Body of pancreas (tissue), 4 donors: Measurements from ENCODE around the gene DNAH12. TPM values are rescaled to one million over a fixed set of nuclear protein-coding genes. Genes with fewer than 3 reads are reported as not detected.
"Not testable (repeated sequence)": the region's sequence is repeated elsewhere in the genome, so short reads cannot be mapped to it uniquely, and the experiment has no call there.

Experiments
- ATAC-seq: fragments of 150-250 bp; one replicate; pipeline ENCODE4 v1.9.1; 2016
- DNase-seq, 4 donors: peaks; one replicate each; pipeline ENCODE4 v3.0.0-alpha.2; 2019
- H3K27ac ChIP-seq, 4 donors: fragments of 200-600 bp; sonication (generic); 1 replicate in 3 of 4; 2 replicates in 1 of 4; pipeline versions ENCODE4 v1.5.1 to v1.6.1; 2016 to 2019; ENCODE audit warnings: mild to moderate bottlenecking in 1 of 4, mixed read lengths in 1 of 4, moderate library complexity in 1 of 4
- H3K27me3 ChIP-seq, 2 donors: fragments of 200-600 bp; sonication (generic); one replicate each; pipeline ENCODE4 v1.6.0; 2016; ENCODE audit warnings: mild to moderate bottlenecking in 1 of 2
- H3K36me3 ChIP-seq, 2 donors: fragments of 200-600 bp; sonication (generic); replicated peaks in 1 of 2; 2 replicates each; pipeline ENCODE4 v1.5.1; 2016; ENCODE audit warnings: low read depth in 2 of 2; ENCODE audit not compliant: insufficient read depth in 1 of 2
- H3K4me1 ChIP-seq: fragments of 200-600 bp; sonication (generic); one replicate; pipeline ENCODE4 v1.6.0; 2016
- H3K4me3 ChIP-seq, 2 donors: fragments of 200-600 bp; sonication (generic); 1 replicate in 1 of 2; 2 replicates in 1 of 2; pipeline ENCODE4 v1.5.1; 2016 to 2019
- H3K9me3 ChIP-seq, 3 donors: fragments of 200-600 bp; sonication (generic); 1 replicate in 2 of 3; 2 replicates in 1 of 3; pipeline ENCODE4 v1.5.1; 2016
- POLR2A ChIP-seq, 3 donors: fragments of 450-650 bp; IDR thresholded peaks; one replicate each; pipeline ENCODE4 v1.6.1; 2016; ENCODE audit warnings: antibody characterized with exemption in 3 of 3, mild to moderate bottlenecking in 2 of 3
- WGBS, 2 donors: methylation state at CpG; one replicate each; pipeline ENCODE4 v1.1.5; 2017; 5-methylcytosine and 5-hydroxymethylcytosine counted together
- intact Hi-C: fragments of 100-400 bp; cut with DNase I; formaldehyde crosslinking; loops from one replicate; pipeline ENCODE4 v1.15.1; 2023
- total RNA-seq, 2 donors: library from RNA; depleted of rRNA; stranded (reverse); fragments of >200 nt; gene quantifications; one replicate each; pipeline ENCODE4 v1.1.0, GENCODE V29; 2016
- TF ChIP-seq, protein P1 (sequence below), 7 experiments: fragments of 450-650 bp in 4 of 7; fragments of 200-600 bp in 3 of 7; sonication (generic) in 3 of 7; IDR thresholded peaks; one replicate each; pipeline ENCODE4 v1.5.1; 2016 to 2019; ENCODE audit warnings: antibody characterized with exemption in 7 of 7

The DNAH12 gene
- total RNA-seq, 2 donors from 2014 or later, result 0.52 to 0.99 TPM

DNA sequence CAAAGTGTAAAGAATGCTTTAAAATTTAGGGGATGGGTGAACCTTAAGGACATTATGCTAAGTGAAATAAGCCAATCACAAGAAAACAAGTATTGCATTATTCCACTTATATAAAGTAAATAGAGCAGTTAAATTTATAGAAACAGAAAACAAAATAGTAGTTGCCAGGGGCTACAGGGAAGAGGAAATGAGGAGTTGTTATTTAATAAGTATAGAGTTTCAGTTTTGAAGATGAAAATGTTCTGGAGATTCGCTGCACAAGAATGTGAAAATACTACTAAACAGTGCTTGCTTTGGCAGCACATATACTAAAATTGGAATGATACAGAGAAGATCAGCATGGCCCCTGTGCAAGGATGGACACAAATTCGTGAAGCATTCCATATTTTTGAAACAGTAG, 32.0 kb downstream of the DNAH12 start:
- Histone ChIP-seq H3K4me3 (no peak overlapping the region), H3K36me3 (no peaks in the 10 kb centered on the region), H3K4me1 (no peaks in the 10 kb centered on the region), H3K27ac (no peak overlapping the region), H3K27me3 (no peaks in the 10 kb centered on the region), H3K9me3 (no peaks in the 10 kb centered on the region)
- intact Hi-C loops, result no loop called here
- DNase-seq (no peak), ATAC-seq (no peak)
- TF ChIP-seq, protein P1, sequence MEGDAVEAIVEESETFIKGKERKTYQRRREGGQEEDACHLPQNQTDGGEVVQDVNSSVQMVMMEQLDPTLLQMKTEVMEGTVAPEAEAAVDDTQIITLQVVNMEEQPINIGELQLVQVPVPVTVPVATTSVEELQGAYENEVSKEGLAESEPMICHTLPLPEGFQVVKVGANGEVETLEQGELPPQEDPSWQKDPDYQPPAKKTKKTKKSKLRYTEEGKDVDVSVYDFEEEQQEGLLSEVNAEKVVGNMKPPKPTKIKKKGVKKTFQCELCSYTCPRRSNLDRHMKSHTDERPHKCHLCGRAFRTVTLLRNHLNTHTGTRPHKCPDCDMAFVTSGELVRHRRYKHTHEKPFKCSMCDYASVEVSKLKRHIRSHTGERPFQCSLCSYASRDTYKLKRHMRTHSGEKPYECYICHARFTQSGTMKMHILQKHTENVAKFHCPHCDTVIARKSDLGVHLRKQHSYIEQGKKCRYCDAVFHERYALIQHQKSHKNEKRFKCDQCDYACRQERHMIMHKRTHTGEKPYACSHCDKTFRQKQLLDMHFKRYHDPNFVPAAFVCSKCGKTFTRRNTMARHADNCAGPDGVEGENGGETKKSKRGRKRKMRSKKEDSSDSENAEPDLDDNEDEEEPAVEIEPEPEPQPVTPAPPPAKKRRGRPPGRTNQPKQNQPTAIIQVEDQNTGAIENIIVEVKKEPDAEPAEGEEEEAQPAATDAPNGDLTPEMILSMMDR (IDR thresholded peaks at IDR 0.05), result no peak
- TF ChIP-seq POLR2A (IDR thresholded peaks at IDR 0.05), result no peak
- WGBS, 2 donors, result 65 to 79% methylated on average over 2 of the region's 2 CpGs

GRCh38 chr3:57505901-57506300, 38.2 kb downstream of the DNAH12 start:
- H3K4me3 ChIP-seq, result no peak overlapping the region
- TF ChIP-seq POLR2A (IDR thresholded peaks at IDR 0.05), result no peak
- TF ChIP-seq, protein P1 (IDR thresholded peaks at IDR 0.05), result no peak
- WGBS, 2 donors, result 86 to 100% methylated on average over 1 of the region's 1 CpG
- no peaks in the 10 kb centered on the region for H3K36me3 ChIP-seq
- H3K4me1 ChIP-seq, result no peaks in the 10 kb centered on the region
- H3K27ac ChIP-seq, result no peak overlapping the region
- no peaks in the 10 kb centered on the region for H3K9me3 ChIP-seq
- no peaks in the 10 kb centered on the region for H3K27me3 ChIP-seq
- no peak for ATAC-seq
- no peak for DNase-seq
- intact Hi-C loops, result no loop called here

- intact Hi-C loops, result no loop called here
- ATAC-seq (no peak), DNase-seq (no peak)
- WGBS, 2 donors, result 24 to 31% methylated on average over 2 of the region's 2 CpGs
- no peaks in the 10 kb centered on the region for H3K9me3 ChIP-seq
- no peaks in the 10 kb centered on the region for H3K27me3 ChIP-seq
- no peak for TF ChIP-seq POLR2A (IDR thresholded peaks at IDR 0.05)
- TF ChIP-seq, protein P1 (IDR thresholded peaks at IDR 0.05), result no peak
- H3K4me1 ChIP-seq, result no peaks in the 10 kb centered on the region
- H3K4me3 ChIP-seq, result no peak overlapping the region
- H3K27ac ChIP-seq, result no peak overlapping the region
- no peaks in the 10 kb centered on the region for H3K36me3 ChIP-seq
Observed at GRCh38 chr3:57500506-57500905, 43.6 kb downstream of the DNAH12 start.

- H3K9me3 ChIP-seq, result no peaks in the 10 kb centered on the region
- H3K4me1 ChIP-seq, result no peaks in the 10 kb centered on the region
- no peak overlapping the region for H3K27ac ChIP-seq
- intact Hi-C loops, result no loop called here
- DNase-seq (no peak), ATAC-seq (no peak)
- no peaks in the 10 kb centered on the region for H3K27me3 ChIP-seq
- H3K4me3 ChIP-seq, result no peak overlapping the region
- H3K36me3 ChIP-seq, result no peaks in the 10 kb centered on the region
- TF ChIP-seq POLR2A (IDR thresholded peaks at IDR 0.05), result no peak
- TF ChIP-seq, protein P1 (IDR thresholded peaks at IDR 0.05), result no peak
Observed at GRCh38 chr3:57497904-57498303, 46.2 kb downstream of the DNAH12 start.

GRCh38 chr3:57484563-57484962, 59.6 kb downstream of the DNAH12 start:
- Histone ChIP-seq H3K4me1 (no peaks in the 10 kb centered on the region), H3K27me3 (no peaks in the 10 kb centered on the region), H3K27ac (no peak overlapping the region), H3K36me3 (no peaks in the 10 kb centered on the region), H3K4me3 (no peak overlapping the region), H3K9me3 (no peaks in the 10 kb centered on the region)
- 54 to 81% methylated on average over 1 of the region's 1 CpG for WGBS, 2 donors
- no peak for DNase-seq
- ATAC-seq, result no peak
- intact Hi-C loops, result no loop called here
- TF ChIP-seq, protein P1 (IDR thresholded peaks at IDR 0.05), result no peak
- TF ChIP-seq POLR2A (IDR thresholded peaks at IDR 0.05), result no peak

- H3K4me3 ChIP-seq, H3K27ac ChIP-seq, H3K4me1 ChIP-seq, H3K36me3 ChIP-seq, DNase-seq, H3K9me3 ChIP-seq, intact Hi-C loops, H3K27me3 ChIP-seq, ATAC-seq: not testable (repeated sequence)
- 87 to 92% methylated on average over 13 of the region's 13 CpGs for WGBS, 2 donors
Observed at GRCh38 chr3:57477193-57477592, 67.0 kb downstream of the DNAH12 start.
